ENCODE results near the gene AGPAT4. TPM values are rescaled to one million over a fixed set of nuclear protein-coding genes. Genes with fewer than 3 reads are reported as not detected.

Gene AGPAT4
- total RNA-seq, 2 experiments from 2014 or later: 0.95 to 1.3 TPM

GRCh38 chr6:161166176-161166575 lies 107.7 kb downstream of the AGPAT4 start:
- intact Hi-C loops (cut with micrococcal nuclease; ENCODE audit: unreplicated experiment): no loop called here
- no peak for DNase-seq (ENCODE audit: low spot score)
- Histone ChIP-seq H3K4me2 (ENCODE audit: low read length) (no peak overlapping the region), H3K36me3 (ENCODE audit: insufficient read depth, low read length) (no peaks in the 10 kb centered on the region), H3K79me2 (ENCODE audit: insufficient read depth, low read depth, low read length) (no peaks in the 10 kb centered on the region), H3K27ac (ENCODE audit: low read depth, low read length, poor library complexity, severe bottlenecking) (no peak overlapping the region), H3K4me1 (ENCODE audit: insufficient read depth, low read length, poor library complexity, severe bottlenecking) (peaks cover 29% of the 10 kb centered on the region), H3K9me3 (ENCODE audit: low read length) (no peaks in the 10 kb centered on the region), H3K9me2 (ENCODE audit: insufficient read depth, low read length) (no peaks in the 10 kb centered on the region), H2AFZ (ENCODE audit: low read length) (no peak overlapping the region), H4K20me1 (ENCODE audit: insufficient read depth, low read length) (no peaks in the 10 kb centered on the region), H3K4me3 (ENCODE audit: low read depth, low read length, poor library complexity, severe bottlenecking) (no peak overlapping the region)
- no TSS peak for BruUV-seq (replicated peaks)
- POLR2A ChIA-PET: interaction anchor here (0.6 kb wide), 1 partner anchor 747 kb away, joined by 3 read pairs; no protein-coding TSS in a partner anchor
- CTCF ChIA-PET (ENCODE audit: unreplicated experiment): no interaction called here
- TF ChIP-seq EZH2phosphoT487 (IDR thresholded peaks at IDR 0.05; ENCODE audit: borderline replicate concordance, low read depth, low read length) (no peak), CTCF (conservative IDR thresholded peaks at IDR 0.05; ENCODE audit: low read length) (no peak)

- no TSS peak for BruUV-seq (replicated peaks)
- CTCF ChIA-PET (ENCODE audit: unreplicated experiment): no interaction called here
- intact Hi-C loops (cut with micrococcal nuclease; ENCODE audit: unreplicated experiment): no loop called here
- DNase-seq (ENCODE audit: low spot score): no peak
- peaks cover 9% of the 10 kb centered on the region for H3K4me1 ChIP-seq (ENCODE audit: insufficient read depth, low read length, poor library complexity, severe bottlenecking)
- H3K4me3 ChIP-seq (ENCODE audit: low read depth, low read length, poor library complexity, severe bottlenecking): no peak overlapping the region
- POLR2A ChIA-PET: interaction anchor here (0.6 kb wide), 1 partner anchor 564 kb away, joined by 3 read pairs; no protein-coding TSS in a partner anchor
- no peaks in the 10 kb centered on the region for H3K36me3 ChIP-seq (ENCODE audit: insufficient read depth, low read length)
- TF ChIP-seq CTCF (conservative IDR thresholded peaks at IDR 0.05; ENCODE audit: low read length) (no peak), EZH2phosphoT487 (IDR thresholded peaks at IDR 0.05; ENCODE audit: borderline replicate concordance, low read depth, low read length) (no peak)
- no peak overlapping the region for H3K27ac ChIP-seq (ENCODE audit: low read depth, low read length, poor library complexity, severe bottlenecking)
- no peaks in the 10 kb centered on the region for H3K79me2 ChIP-seq (ENCODE audit: insufficient read depth, low read depth, low read length)
- H3K4me2 ChIP-seq (ENCODE audit: low read length): no peak overlapping the region
- H4K20me1 ChIP-seq (ENCODE audit: insufficient read depth, low read length): no peaks in the 10 kb centered on the region
- H3K9me2 ChIP-seq (ENCODE audit: insufficient read depth, low read length): no peaks in the 10 kb centered on the region
- no peak overlapping the region for H2AFZ ChIP-seq (ENCODE audit: low read length)
- no peaks in the 10 kb centered on the region for H3K9me3 ChIP-seq (ENCODE audit: low read length)
Measured at GRCh38 chr6:161164182-161164625, 109.7 kb downstream of the AGPAT4 start.

GRCh38 chr6:161163466-161164181 lies 110.2 kb downstream of the AGPAT4 start:
- no peak for DNase-seq (ENCODE audit: low spot score)
- H2AFZ ChIP-seq (ENCODE audit: low read length): no peak overlapping the region
- TF ChIP-seq EZH2phosphoT487 (IDR thresholded peaks at IDR 0.05; ENCODE audit: borderline replicate concordance, low read depth, low read length) (no peak), CTCF (conservative IDR thresholded peaks at IDR 0.05; ENCODE audit: low read length) (no peak)
- CTCF ChIA-PET (ENCODE audit: unreplicated experiment): no interaction called here
- H4K20me1 ChIP-seq (ENCODE audit: insufficient read depth, low read length): no peaks in the 10 kb centered on the region
- H3K79me2 ChIP-seq (ENCODE audit: insufficient read depth, low read depth, low read length): no peaks in the 10 kb centered on the region
- H3K9me2 ChIP-seq (ENCODE audit: insufficient read depth, low read length): no peaks in the 10 kb centered on the region
- POLR2A ChIA-PET: interaction anchor here (0.6 kb wide), 1 partner anchor 565 kb away, joined by 3 read pairs; no protein-coding TSS in a partner anchor
- no peak overlapping the region for H3K27ac ChIP-seq (ENCODE audit: low read depth, low read length, poor library complexity, severe bottlenecking)
- H3K4me3 ChIP-seq (ENCODE audit: low read depth, low read length, poor library complexity, severe bottlenecking): no peak overlapping the region
- intact Hi-C loops (cut with micrococcal nuclease; ENCODE audit: unreplicated experiment): no loop called here
- no peaks in the 10 kb centered on the region for H3K36me3 ChIP-seq (ENCODE audit: insufficient read depth, low read length)
- H3K4me1 ChIP-seq (ENCODE audit: insufficient read depth, low read length, poor library complexity, severe bottlenecking): peaks cover 3% of the 10 kb centered on the region
- no peak overlapping the region for H3K4me2 ChIP-seq (ENCODE audit: low read length)
- H3K9me3 ChIP-seq (ENCODE audit: low read length): no peaks in the 10 kb centered on the region
- BruUV-seq (replicated peaks): no TSS peak
